KMS-11 (cell line): ENCODE measurements around the gene CARNS1.
A peak's percentile ranks its signal among the peaks of the same experiment; 100 is the strongest.

Source experiments
- H2AFZ ChIP-seq: fragments of 200-600 bp; sonication (generic); 2 replicates; pipeline ENCODE4 v1.6.1; 2016; ENCODE audit warnings: antibody characterized with exemption, mixed run types, low read depth
- H3K27ac ChIP-seq: fragments of 200-600 bp; sonication (generic); 2 replicates; pipeline ENCODE4 v1.6.1; 2016; ENCODE audit warnings: mild to moderate bottlenecking, mixed run types
- H3K27me3 ChIP-seq: fragments of 200-600 bp; sonication (generic); 2 replicates; pipeline ENCODE4 v1.6.1; 2017; ENCODE audit warnings: mild to moderate bottlenecking, low read depth, mixed run types, moderate library complexity; ENCODE audit not compliant: insufficient read depth
- H3K36me3 ChIP-seq: fragments of 200-600 bp; sonication (generic); 2 replicates; pipeline ENCODE4 v1.6.1; 2017; ENCODE audit warnings: mild to moderate bottlenecking, mixed run types; ENCODE audit not compliant: insufficient read depth
- H3K4me1 ChIP-seq: fragments of 200-600 bp; sonication (generic); 2 replicates; pipeline ENCODE4 v1.6.1; 2016; ENCODE audit warnings: mild to moderate bottlenecking, low read depth, mixed run types; ENCODE audit not compliant: poor library complexity, severe bottlenecking
- H3K4me2 ChIP-seq: fragments of 200-600 bp; sonication (generic); 2 replicates; pipeline ENCODE4 v1.7.0; 2016; ENCODE audit warnings: mild to moderate bottlenecking, mixed run types
- H3K4me3 ChIP-seq: fragments of 200-600 bp; sonication (generic); IDR thresholded peaks from 2 replicates; pipeline ENCODE4 v1.6.1; 2017; ENCODE audit warnings: low read depth, low read length, mixed read lengths; ENCODE audit not compliant: insufficient read depth
- H3K79me2 ChIP-seq: fragments of 200-600 bp; sonication (generic); 2 replicates; pipeline ENCODE4 v1.6.1; 2016; ENCODE audit warnings: low read depth, mixed run types; ENCODE audit not compliant: insufficient read depth
- H3K9ac ChIP-seq: fragments of 200-600 bp; sonication (generic); 2 replicates; pipeline ENCODE4 v1.6.1; 2016; ENCODE audit warnings: mild to moderate bottlenecking, mixed run types
- H4K20me1 ChIP-seq: fragments of 200-600 bp; sonication (generic); 2 replicates; pipeline ENCODE4 v1.6.1; 2016; ENCODE audit warnings: mild to moderate bottlenecking, mixed run types; ENCODE audit not compliant: insufficient read depth
- TF ChIP-seq, protein P1 (sequence below): fragments of 200-600 bp; sonication (generic); conservative IDR thresholded peaks from 2 replicates; pipeline ENCODE4 v1.6.1; 2017; ENCODE audit warnings: low read depth, mild to moderate bottlenecking, antibody characterized with exemption, low read length, moderate library complexity, mixed read lengths

CARNS1 gene

DNA sequence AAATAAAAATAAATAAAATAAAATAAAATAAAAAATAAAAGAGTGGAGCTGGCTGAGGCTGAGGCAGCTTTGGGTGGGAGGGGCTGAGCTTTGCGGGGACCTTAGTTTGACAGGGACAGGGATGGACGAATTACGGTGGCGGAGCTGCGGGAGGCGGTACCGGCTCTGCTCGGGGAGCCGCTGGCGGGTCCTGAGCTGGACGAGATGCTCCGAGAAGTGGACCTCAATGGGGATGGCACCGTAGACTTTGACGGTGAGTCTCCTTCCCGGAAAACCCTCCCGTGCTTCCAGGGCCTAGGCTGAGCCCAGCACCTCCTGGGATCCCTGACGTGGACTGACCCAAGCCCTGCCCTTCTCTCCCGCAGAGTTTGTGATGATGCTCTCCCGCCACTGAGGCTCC, 42.8 kb downstream of the CARNS1 start:
- H3K27ac ChIP-seq = no peak overlapping the region

DNA sequence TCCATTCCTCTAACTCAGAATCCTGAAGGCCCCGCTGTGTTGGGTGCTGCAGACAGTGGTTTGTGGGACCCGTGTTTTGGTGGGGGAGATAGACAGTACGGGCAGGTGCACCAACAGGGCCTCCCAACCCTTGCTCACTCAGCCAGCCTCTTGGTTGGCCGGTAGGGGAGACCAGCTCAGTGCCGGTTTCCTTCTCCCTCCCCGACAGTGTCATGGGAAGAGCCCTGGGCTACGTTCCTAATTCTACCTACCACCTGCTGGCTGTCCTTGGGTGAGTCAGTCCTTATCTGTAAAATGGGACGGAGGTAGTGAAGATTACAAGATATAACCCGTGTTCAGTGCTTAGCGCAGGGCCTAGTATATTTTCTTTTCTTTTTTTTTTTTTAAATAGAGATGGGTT, 47.7 kb downstream of the CARNS1 start:
- Histone ChIP-seq H2AFZ (no peak overlapping the region), H3K27ac (no peak overlapping the region), H3K4me3 (no peak overlapping the region), H3K36me3 (no peaks in the 10 kb centered on the region), H3K4me2 (no peak overlapping the region), H3K27me3 (no peaks in the 10 kb centered on the region; the same call in 1 of the 2 replicates), H3K79me2 (no peaks in the 10 kb centered on the region), H3K4me1 (peaks cover 15% of the 10 kb centered on the region), H4K20me1 (no peaks in the 10 kb centered on the region), H3K9ac (no peak overlapping the region)
- TF ChIP-seq, protein P1, sequence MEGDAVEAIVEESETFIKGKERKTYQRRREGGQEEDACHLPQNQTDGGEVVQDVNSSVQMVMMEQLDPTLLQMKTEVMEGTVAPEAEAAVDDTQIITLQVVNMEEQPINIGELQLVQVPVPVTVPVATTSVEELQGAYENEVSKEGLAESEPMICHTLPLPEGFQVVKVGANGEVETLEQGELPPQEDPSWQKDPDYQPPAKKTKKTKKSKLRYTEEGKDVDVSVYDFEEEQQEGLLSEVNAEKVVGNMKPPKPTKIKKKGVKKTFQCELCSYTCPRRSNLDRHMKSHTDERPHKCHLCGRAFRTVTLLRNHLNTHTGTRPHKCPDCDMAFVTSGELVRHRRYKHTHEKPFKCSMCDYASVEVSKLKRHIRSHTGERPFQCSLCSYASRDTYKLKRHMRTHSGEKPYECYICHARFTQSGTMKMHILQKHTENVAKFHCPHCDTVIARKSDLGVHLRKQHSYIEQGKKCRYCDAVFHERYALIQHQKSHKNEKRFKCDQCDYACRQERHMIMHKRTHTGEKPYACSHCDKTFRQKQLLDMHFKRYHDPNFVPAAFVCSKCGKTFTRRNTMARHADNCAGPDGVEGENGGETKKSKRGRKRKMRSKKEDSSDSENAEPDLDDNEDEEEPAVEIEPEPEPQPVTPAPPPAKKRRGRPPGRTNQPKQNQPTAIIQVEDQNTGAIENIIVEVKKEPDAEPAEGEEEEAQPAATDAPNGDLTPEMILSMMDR = no peak

More for the DNA sequence above, 42.8 kb downstream of the CARNS1 start:
- Histone ChIP-seq H3K27me3 (no peaks in the 10 kb centered on the region; the same call in 1 of the 2 replicates), H2AFZ (no peak overlapping the region), H3K4me1 (no peaks in the 10 kb centered on the region), H3K36me3 (no peaks in the 10 kb centered on the region), H3K79me2 (no peaks in the 10 kb centered on the region), H3K4me2 (no peak overlapping the region), H4K20me1 (no peaks in the 10 kb centered on the region), H3K4me3 (no peak overlapping the region), H3K9ac (no peak overlapping the region)
- TF ChIP-seq, protein P1 = no peak

DNA sequence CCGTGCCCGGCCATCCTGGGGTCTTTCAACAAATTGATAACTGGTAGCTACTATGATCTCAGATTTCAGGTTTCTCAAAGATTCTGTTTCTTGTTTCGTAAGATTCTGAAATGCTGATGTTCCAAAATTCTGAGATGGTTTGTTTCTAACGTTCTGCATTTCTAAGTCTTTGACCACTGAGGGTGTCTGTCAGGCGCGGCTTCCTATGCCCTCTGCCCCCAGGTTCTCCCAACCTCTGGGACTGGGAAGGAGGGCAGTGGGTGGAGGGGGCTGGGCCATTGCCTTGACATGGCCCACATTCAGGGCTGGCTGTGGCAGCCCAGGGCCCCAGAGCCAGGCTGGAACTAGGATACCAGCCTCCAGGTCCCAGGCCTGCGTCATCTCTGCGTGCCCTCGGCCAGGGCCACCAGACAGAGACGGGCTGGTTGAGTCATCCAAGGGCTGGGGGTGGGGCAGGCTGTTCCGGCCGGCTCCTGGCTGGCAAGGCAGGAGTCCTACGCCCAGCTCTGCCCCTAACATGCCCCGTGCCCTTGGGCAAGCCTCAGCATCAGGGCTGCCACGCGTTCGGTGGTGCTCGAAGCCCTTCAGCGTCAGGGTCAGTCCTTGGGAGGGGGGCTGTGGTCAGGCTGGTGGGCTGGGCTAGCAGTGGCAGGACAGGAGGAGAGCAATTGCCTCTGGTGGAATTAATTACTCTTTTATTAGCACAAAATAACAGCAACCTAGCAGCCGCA, 48.4 kb downstream of the CARNS1 start:
- no peak overlapping the region for H3K4me3 ChIP-seq
- no peaks in the 10 kb centered on the region for H3K36me3 ChIP-seq
- peaks cover 15% of the 10 kb centered on the region for H3K4me1 ChIP-seq
- TF ChIP-seq, protein P1 = no peak
- peak overlapping the region; percentile 38; the same call in 1 of the 2 replicates for H3K4me2 ChIP-seq
- no peaks in the 10 kb centered on the region; the same call in 1 of the 2 replicates for H3K27me3 ChIP-seq
- H3K79me2 ChIP-seq = no peaks in the 10 kb centered on the region
- no peak overlapping the region for H3K27ac ChIP-seq
- H2AFZ ChIP-seq = peak overlapping the region; percentile 71
- no peak overlapping the region; the same call in 1 of the 2 replicates for H3K9ac ChIP-seq
- H4K20me1 ChIP-seq = no peaks in the 10 kb centered on the region

DNA sequence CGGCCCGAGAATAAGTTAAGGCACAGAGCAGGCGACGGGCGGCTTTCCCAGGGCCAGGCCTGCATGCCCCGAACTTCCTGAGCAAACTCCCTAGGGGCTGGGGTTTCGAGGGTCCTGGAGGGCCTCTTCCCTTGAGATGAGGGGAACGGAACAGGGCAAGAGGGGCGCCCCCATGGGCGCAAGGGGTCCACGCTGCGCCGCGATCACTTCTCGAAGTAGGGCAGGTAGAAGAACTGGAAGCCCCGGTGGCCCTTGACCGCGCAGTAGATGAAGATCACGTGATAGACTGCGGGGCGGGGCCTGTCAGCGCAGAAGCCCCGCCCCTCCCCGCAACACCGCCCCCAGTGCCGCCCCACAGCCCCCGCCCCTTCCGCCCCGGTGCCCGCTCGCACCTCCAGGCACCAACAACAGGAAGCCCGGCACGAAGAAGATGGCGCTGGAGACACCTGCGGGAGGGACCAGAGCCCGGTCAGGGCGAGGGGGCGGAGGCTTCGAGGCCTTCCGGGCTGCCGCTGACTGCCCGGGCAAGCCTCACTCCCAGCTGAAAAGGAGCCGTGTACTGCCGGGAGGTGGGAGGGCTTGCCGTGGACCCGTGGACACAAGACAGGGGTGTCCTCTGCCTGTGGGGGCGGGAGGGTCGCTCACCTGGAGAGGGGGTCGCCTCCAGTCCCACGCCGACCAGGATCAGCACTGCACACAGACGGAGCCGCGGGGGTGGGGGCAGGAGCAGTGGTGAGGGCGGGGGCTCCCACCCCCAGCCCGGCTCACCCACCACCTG, 49.1 kb downstream of the CARNS1 start:
- Histone ChIP-seq H3K27ac (peak overlapping the region; percentile 50), H3K4me1 (peaks cover 17% of the 10 kb centered on the region), H3K27me3 (no peaks in the 10 kb centered on the region; the same call in 1 of the 2 replicates), H2AFZ (peak overlapping the region; percentile 71), H4K20me1 (no peaks in the 10 kb centered on the region), H3K79me2 (no peaks in the 10 kb centered on the region), H3K9ac (peak overlapping the region; percentile 74; the same call in 1 of the 2 replicates), H3K4me3 (no peak overlapping the region), H3K36me3 (no peaks in the 10 kb centered on the region), H3K4me2 (peak overlapping the region; percentile 71)
- TF ChIP-seq, protein P1 = no peak
